Measurements from ENCODE around the gene STK36.

Gene STK36

DNA sequence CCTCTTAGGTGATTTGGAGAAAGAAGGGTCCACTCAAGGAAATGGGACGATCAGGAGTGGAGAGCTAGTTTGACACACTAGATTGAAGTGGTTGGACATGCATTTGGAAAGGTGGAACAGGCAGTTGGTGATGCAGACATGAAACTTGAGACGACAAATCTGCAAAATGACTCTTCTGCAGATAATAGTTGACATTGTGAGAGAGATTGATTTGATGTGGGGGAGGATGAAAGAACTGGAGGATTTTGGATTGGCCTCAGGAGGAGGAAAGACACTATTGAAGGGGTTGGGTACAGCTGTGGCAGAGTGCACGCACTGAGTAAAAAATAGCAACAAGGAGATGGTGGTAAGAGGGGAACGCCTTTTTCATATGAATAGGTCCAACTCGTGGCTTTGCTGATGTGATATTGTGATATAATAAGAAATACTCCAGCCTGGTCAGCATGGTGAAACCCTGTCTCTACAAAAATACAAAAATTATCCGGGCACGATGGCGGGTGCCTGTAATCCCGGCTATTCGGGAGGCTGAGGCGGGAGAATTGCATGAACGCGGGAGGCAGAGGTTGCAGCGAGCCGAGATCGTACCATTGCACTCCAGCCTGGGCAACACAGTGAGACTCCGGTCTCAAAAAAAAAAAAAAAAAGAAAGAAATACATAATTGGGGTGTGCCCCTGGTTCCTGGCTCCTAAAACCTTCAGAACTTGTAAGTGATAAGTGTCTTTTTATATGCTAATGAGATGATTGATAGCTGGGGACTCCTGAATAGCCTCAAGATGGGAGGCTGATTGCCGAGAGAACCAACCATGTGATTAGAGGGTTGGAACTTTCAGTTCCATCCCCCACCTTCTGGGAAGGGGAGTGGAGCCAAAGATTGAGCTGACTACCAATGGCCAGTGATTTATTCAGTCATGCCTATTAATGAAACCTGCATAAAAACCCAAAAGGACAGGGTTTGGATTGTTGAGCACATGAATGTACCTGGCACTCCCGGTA is 48.5 kb downstream of the STK36 start:
- no peak for DNase-seq (ENCODE audit: low spot score)

- no peak for DNase-seq (ENCODE audit: low spot score)
These were observed 49.6 kb downstream of the STK36 start for GRCh38 chr2:218721488-218721887.

- DNase-seq (ENCODE audit: low spot score), result no peak
These were observed 50.0 kb downstream of the STK36 start for GRCh38 chr2:218721934-218722333.

DNA sequence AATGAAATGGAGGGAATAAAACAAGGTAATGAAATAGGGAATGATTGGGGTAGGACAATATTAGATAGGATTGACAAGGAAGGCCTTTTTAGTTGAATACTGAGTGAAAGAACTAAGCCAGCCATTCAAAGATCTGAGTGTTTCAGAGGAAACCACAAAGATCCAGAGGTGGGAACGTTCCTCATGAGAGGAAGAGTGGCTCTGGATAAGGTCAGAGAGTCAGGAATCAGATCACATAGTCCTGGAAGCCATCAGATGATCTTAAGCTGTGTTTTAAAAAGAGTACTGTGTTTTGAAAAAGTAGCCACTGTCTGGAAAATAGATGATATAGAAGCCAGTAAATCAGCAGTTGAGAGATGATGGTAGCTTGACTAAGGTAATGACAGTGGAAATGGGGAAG is 50.5 kb downstream of the STK36 start:
- DNase-seq (ENCODE audit: low spot score), result no peak

GRCh38 chr2:218722876-218723785 is 51.2 kb downstream of the STK36 start:
- no peak for DNase-seq (ENCODE audit: low spot score)

GRCh38 chr2:218726004-218726574 is 54.2 kb downstream of the STK36 start:
- no peak for DNase-seq (ENCODE audit: low spot score)

GRCh38 chr2:218727502-218728165 is 55.7 kb downstream of the STK36 start:
- no peak for DNase-seq (ENCODE audit: low spot score)

DNA sequence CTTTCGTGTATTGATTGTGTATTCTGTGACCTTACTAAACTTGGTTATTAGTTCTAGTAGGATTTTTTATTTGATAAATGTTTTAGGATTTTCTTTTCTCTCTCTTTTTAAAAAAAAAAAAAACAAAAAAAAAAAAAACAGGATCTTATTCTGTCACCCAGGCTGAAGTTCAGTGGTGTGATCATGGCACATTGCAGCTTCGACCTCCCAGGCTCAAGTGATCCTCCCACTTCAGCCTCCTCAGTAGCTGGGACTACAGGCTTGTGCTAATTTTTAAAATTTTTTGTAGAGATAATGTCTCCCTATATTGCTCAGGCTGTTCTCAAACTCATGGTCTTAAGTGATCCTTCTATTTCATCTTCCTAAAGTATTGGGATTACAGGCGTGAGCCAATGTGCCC is 57.8 kb downstream of the STK36 start:
- no peak for DNase-seq (ENCODE audit: low spot score)

- DNase-seq (ENCODE audit: low spot score), result no peak
These were observed 60.3 kb downstream of the STK36 start for GRCh38 chr2:218732052-218732760.

- no peak for DNase-seq (ENCODE audit: low spot score)
These were observed 60.9 kb downstream of the STK36 start for GRCh38 chr2:218732761-218733158.

GRCh38 chr2:218733171-218734021 is 61.5 kb downstream of the STK36 start:
- peak; percentile 63 for DNase-seq (ENCODE audit: low spot score)

DNA sequence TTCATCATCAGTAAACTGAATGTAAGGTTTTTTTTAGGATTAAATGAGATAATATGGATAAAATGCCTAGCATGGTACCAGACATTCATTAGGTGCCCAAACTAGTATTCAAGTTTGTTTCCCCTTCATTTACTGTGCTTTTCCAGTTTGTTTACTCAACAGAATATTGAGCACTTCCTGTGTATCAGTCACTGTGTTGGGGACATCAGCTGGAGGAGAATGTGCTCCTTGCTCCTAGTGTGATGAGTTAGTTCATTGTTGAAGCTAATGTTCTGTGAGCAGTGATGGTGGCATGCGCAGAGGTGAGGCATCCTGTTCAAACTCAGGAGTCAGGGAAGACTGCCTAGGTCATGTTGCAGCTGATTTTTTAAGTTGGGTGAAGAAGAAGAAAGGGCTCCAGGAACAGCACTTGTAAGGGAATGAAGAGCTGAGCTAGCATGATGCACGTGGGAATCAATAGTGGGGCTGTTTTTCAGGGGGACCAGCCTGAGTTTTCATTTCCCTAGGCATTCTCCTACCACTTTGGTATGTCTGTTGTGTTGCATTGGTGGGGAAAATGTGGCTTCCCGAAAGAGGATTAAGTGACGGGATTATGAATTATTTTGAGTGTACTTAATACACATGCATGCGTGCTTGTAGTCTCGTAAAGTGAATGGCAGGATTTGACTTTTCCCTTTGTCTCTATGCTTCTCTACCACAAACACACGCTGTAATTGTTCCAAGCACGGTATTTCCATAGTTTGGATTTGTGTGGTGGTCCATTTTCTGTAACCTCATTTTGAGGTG is 62.5 kb downstream of the STK36 start:
- no peak for DNase-seq (ENCODE audit: low spot score)

DNA sequence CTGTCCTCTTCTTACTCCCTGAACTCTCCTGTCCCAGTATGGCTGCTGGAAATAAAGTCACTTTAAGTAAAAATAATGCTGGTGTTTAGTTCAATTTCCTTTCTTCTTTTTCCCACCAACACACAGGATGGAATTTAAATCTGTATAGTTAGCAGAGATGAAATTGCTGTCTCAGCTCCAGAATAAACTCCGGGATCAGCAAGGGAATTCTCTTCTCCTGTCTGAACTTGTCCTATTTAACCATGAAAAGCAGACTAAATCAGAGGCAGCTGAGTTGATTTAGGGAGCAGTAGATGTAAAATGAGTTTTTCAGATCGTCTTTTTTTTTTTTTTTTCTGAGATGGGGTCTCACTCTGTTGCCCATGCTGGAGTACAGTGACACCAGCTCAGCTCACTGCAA is 64.6 kb downstream of the STK36 start:
- no peak for DNase-seq (ENCODE audit: low spot score)

DNA sequence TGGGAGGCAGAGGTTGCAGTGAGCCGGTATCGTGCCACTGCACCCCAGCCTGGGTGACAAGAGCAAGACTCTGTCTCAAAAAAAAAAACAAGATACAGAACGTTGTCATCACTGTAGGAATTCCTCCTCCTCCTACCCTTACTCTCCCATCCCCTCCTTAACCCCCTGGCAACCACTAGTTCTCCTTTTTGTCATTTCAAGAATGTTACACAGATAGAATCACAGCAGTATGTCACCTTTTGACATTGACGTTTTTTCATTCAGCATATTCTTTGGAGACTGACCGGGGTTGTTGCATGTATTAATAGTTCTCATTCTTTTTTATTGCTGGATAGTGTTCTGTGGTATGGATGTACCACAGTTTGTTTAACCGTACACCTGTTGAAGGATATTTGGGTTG is 71.2 kb downstream of the STK36 start:
- no peak for DNase-seq (ENCODE audit: low spot score)

GRCh38 chr2:218744615-218745014 is 72.7 kb downstream of the STK36 start:
- no peak for DNase-seq (ENCODE audit: low spot score)

DNA sequence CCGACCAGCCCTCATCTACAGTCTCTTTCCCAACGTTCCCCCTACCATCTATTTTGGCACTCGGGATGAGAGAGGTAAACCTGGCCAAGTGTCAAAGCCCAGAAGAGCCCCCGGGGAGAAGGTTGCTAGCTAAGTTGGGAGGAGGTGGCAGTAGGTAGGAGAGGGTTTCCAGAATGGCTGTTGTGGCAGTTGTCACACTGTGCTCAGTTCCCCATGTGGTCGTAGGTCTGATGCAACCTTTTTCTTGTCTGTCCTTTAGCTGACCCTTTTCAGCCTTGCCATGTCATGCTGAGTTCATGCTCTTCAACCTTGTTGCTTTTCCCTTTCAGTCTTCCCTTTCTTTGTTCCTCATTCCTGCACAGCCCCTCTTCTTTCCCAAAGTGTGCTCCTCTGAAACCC is 73.3 kb downstream of the STK36 start:
- no peak for DNase-seq (ENCODE audit: low spot score)

- peak; percentile 99 for DNase-seq (ENCODE audit: low spot score)
These were observed 73.9 kb downstream of the STK36 start for GRCh38 chr2:218745559-218746469.

DNA sequence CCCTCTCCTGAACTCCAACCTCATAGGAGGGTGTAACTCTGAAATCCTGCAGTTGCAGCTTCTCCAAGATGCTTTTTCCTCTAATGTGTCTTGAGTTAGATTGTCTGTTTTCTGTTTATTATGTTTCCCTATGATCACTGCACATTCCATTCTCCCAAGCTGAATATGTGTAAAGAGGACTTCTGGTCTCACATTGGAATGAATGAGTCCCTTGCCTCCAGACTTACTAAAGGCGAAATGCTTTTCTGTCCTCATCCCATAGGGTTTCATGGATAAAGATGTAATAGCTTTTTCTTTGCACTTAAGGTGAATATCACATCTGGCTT is 74.5 kb downstream of the STK36 start:
- DNase-seq (ENCODE audit: low spot score), result no peak

- no peak for DNase-seq (ENCODE audit: low spot score)
These were observed 75.1 kb downstream of the STK36 start for GRCh38 chr2:218746960-218747359.

Data from globus pallidus (tissue), 1 donor.